Upper lobe of left lung (tissue), 4 donors: ENCODE results near the gene PLEKHA8.

ENCODE experiments used
- CTCF ChIP-seq, 6 experiments: fragments of 450-650 bp in 4 of 6; fragments of 200-600 bp in 2 of 6; sonication (generic) in 2 of 6; IDR thresholded peaks; one replicate each; pipeline ENCODE4 v1.5.1; 2016 to 2019; ENCODE audit warnings: antibody characterized with exemption in 6 of 6
- POLR2A ChIP-seq, 4 donors: fragments of 450-650 bp; IDR thresholded peaks; one replicate each; pipeline ENCODE4 v1.5.1; 2016 to 2017; ENCODE audit warnings: antibody characterized with exemption in 4 of 4, mild to moderate bottlenecking in 2 of 4

GRCh38 chr7:30018451-30018850 is 9.8 kb upstream of the PLEKHA8 start:
- no peak for TF ChIP-seq CTCF (IDR thresholded peaks at IDR 0.05)
- no peak for TF ChIP-seq POLR2A (IDR thresholded peaks at IDR 0.05)
